Stomach smooth muscle (tissue), 2 donors: ENCODE results near the gene EVA1A.

ENCODE experiments used
- H3K27ac ChIP-seq: one replicate; pipeline ENCODE4 v1.7.0; 2013; ENCODE audit warnings: mild to moderate bottlenecking, low read length, inconsistent platforms
- H3K27me3 ChIP-seq, 2 donors: one replicate each; pipeline ENCODE4 v1.7.0; 2013; ENCODE audit warnings: low read length in 2 of 2; ENCODE audit not compliant: insufficient read depth in 2 of 2, control insufficient read depth in 1 of 2
- H3K36me3 ChIP-seq, 2 donors: one replicate each; pipeline ENCODE4 v1.7.0; 2013; ENCODE audit warnings: low read length in 2 of 2; ENCODE audit not compliant: control insufficient read depth in 2 of 2, insufficient read depth in 2 of 2
- H3K4me1 ChIP-seq: one replicate; pipeline ENCODE4 v1.7.0; 2013; ENCODE audit warnings: low read length; ENCODE audit not compliant: control insufficient read depth, insufficient read depth
- H3K4me3 ChIP-seq, 2 donors: one replicate each; pipeline ENCODE4 v1.7.0; 2013; ENCODE audit warnings: low read length in 2 of 2
- H3K9ac ChIP-seq, 2 donors: one replicate each; pipeline ENCODE4 v1.7.0; 2013; ENCODE audit warnings: low read length in 2 of 2, mild to moderate bottlenecking in 1 of 2
- H3K9me3 ChIP-seq, 2 donors: one replicate each; pipeline ENCODE4 v1.7.0; 2013; ENCODE audit warnings: low read length in 2 of 2; ENCODE audit not compliant: control insufficient read depth in 2 of 2
- donor health status: healthy.
- donor health status: Pancreatic carcinoma.

EVA1A gene

DNA sequence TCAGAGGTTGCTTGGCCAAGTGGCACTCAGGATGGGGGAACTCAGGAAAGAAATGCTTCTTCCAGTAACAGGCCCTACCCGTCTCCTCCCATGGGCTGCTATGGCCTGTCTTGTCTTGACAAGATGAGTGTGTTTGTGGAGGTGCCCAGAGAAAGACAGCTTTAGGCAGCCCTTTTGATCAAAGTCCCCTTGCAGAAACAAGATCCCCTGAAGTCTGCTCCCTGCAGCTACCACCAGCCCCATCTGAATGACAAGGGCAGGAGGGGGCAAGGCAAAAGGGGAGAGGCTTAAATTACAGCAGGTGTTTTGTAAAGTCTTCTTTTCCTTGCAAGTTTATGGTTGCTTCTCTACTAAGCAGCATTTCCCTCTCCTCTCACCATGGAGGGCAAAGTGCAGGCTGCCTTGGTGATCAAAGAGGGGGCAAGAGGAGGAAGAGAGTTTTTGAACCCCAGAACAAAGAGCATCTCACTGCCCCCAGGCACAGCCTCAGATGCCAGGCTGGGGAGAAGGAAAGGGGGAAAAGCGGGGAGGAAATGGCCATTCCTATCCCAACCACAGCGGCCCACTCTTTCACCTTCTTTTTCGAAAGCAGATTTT is 6.7 kb downstream of the EVA1A start:
- no peaks in the 10 kb centered on the region for H3K9me3 ChIP-seq
- no peak overlapping the region for H3K27ac ChIP-seq
- peaks cover 5 to 10% of the 10 kb centered on the region in 2 donors for H3K27me3 ChIP-seq
- H3K36me3 ChIP-seq, result no peaks in the 10 kb centered on the region
- no peak overlapping the region for H3K4me3 ChIP-seq
- H3K4me1 ChIP-seq, result no peaks in the 10 kb centered on the region
- no peak overlapping the region for H3K9ac ChIP-seq

- H3K36me3 ChIP-seq, result no peaks in the 10 kb centered on the region
- no peaks in the 10 kb centered on the region for H3K9me3 ChIP-seq
- no peak overlapping the region for H3K9ac ChIP-seq
- no peaks in the 10 kb centered on the region for H3K27me3 ChIP-seq
- H3K4me3 ChIP-seq, result no peak overlapping the region
- H3K4me1 ChIP-seq, result no peaks in the 10 kb centered on the region
- no peak overlapping the region for H3K27ac ChIP-seq
Observed at GRCh38 chr2:75552222-75552621, 8.5 kb downstream of the EVA1A start.

GRCh38 chr2:75551434-75551833 is 9.3 kb downstream of the EVA1A start:
- Histone ChIP-seq H3K27me3 (no peaks in the 10 kb centered on the region), H3K4me1 (no peaks in the 10 kb centered on the region), H3K27ac (no peak overlapping the region), H3K4me3 (no peak overlapping the region), H3K9ac (no peak overlapping the region), H3K36me3 (no peaks in the 10 kb centered on the region), H3K9me3 (no peaks in the 10 kb centered on the region)

GRCh38 chr2:75549401-75550253 is 11.1 kb downstream of the EVA1A start:
- Histone ChIP-seq H3K27ac (no peak overlapping the region), H3K4me3 (no peak overlapping the region), H3K9ac (no peak overlapping the region), H3K9me3 (no peaks in the 10 kb centered on the region), H3K4me1 (no peaks in the 10 kb centered on the region), H3K36me3 (no peaks in the 10 kb centered on the region), H3K27me3 (no peaks in the 10 kb centered on the region)

GRCh38 chr2:75548036-75548573 is 12.6 kb downstream of the EVA1A start:
- no peaks in the 10 kb centered on the region for H3K36me3 ChIP-seq
- H3K9ac ChIP-seq, result no peak overlapping the region
- no peak overlapping the region for H3K4me3 ChIP-seq
- H3K4me1 ChIP-seq, result no peaks in the 10 kb centered on the region
- H3K9me3 ChIP-seq, result no peaks in the 10 kb centered on the region
- H3K27me3 ChIP-seq, result no peaks in the 10 kb centered on the region
- H3K27ac ChIP-seq, result no peak overlapping the region

DNA sequence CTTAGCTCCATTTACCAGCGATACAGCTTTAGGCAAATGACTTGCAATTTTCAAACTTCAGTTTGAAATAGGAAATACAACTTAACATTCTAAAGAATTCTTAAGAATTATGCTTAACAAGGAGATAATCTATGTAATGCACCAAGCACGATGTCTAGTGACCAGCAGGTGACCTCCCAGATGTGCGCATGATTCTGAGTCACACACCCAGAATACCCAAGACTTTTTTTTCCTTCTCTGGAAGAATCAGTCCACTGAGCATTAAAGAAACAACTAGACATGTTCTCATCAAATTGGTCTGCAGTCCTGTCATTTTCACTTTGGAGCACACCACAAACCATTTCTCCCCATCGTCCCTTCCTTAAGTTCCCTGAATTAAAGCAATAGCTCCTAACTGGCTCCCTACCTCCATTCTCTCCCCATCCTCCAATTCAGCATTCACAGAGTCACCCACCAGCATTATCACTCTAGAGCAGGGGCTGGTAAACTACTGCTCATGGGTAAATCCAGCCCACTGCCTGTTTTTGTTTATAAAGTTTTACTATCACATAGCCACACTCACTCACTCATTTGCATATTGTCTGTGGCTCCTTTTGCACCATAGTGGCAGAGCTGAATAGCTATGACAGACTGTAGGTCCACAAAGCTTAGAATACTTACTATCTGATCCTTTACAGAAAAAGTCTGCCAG is 13.2 kb downstream of the EVA1A start:
- no peak overlapping the region for H3K9ac ChIP-seq
- H3K4me3 ChIP-seq, result no peak overlapping the region
- H3K27me3 ChIP-seq, result no peaks in the 10 kb centered on the region
- no peak overlapping the region for H3K27ac ChIP-seq
- no peaks in the 10 kb centered on the region for H3K4me1 ChIP-seq
- no peaks in the 10 kb centered on the region for H3K36me3 ChIP-seq
- H3K9me3 ChIP-seq, result no peaks in the 10 kb centered on the region

DNA sequence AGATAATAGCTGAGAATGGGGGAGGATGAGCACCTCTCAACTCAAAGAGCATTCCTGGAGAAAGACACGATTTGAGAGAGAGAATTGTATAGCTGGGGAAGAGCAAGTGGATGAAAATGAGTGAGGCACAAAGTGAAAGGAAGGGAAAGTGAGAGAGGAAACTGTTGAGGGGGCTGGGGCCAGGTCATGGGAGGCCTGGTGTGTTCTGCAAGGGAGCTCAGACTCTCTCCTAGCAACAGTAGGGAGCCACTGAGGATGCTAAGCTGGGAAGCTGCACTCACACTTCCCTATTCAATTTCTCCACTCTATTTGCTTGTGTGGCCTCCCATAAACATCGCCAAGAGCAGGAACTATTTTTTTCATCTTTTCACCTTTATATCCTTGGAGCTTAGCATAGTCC is 14.8 kb downstream of the EVA1A start:
- no peaks in the 10 kb centered on the region for H3K36me3 ChIP-seq
- H3K27me3 ChIP-seq, result no peaks in the 10 kb centered on the region
- H3K4me1 ChIP-seq, result no peaks in the 10 kb centered on the region
- no peak overlapping the region for H3K9ac ChIP-seq
- no peaks in the 10 kb centered on the region for H3K9me3 ChIP-seq
- H3K27ac ChIP-seq, result no peak overlapping the region
- no peak overlapping the region for H3K4me3 ChIP-seq

GRCh38 chr2:75545387-75545786 is 15.4 kb downstream of the EVA1A start:
- no peaks in the 10 kb centered on the region for H3K36me3 ChIP-seq
- H3K27me3 ChIP-seq, result no peaks in the 10 kb centered on the region
- no peak overlapping the region for H3K27ac ChIP-seq
- H3K4me1 ChIP-seq, result no peaks in the 10 kb centered on the region
- no peak overlapping the region for H3K9ac ChIP-seq
- no peaks in the 10 kb centered on the region for H3K9me3 ChIP-seq
- H3K4me3 ChIP-seq, result no peak overlapping the region

DNA sequence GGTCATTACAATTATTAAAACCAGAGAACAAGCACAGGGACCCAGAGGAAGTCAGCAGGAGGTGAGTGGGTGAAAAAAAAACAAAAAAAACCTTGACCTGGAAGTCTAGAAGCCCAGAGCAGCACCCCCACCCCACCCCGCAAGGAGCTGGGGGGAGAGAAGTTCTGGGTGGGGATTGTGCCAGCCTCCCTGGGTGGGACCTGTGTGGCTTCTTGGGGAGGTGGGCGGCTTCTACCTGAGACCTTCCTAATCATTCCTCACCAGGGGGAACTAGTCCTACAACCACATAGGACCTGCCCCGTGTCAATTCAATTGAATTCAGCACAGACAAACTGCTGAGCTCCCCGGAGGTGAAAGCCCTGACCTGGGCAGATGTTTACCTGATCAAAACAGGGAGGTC is 17.3 kb downstream of the EVA1A start:
- no peaks in the 10 kb centered on the region for H3K4me1 ChIP-seq
- no peak overlapping the region for H3K27ac ChIP-seq
- no peaks in the 10 kb centered on the region for H3K36me3 ChIP-seq
- no peaks in the 10 kb centered on the region for H3K27me3 ChIP-seq
- no peaks in the 10 kb centered on the region for H3K9me3 ChIP-seq
- no peak overlapping the region for H3K4me3 ChIP-seq
- no peak overlapping the region for H3K9ac ChIP-seq

- Histone ChIP-seq H3K27me3 (no peaks in the 10 kb centered on the region), H3K9ac (no peak overlapping the region), H3K9me3 (peaks cover 0 to 2% of the 10 kb centered on the region in 2 donors), H3K36me3 (no peaks in the 10 kb centered on the region), H3K4me1 (no peaks in the 10 kb centered on the region), H3K27ac (no peak overlapping the region), H3K4me3 (no peak overlapping the region)
Observed at GRCh38 chr2:75541430-75541829, 19.3 kb downstream of the EVA1A start.
